ENCODE measurements around the gene ELMO1.
A peak's percentile ranks its signal among the peaks of the same experiment; 100 is the strongest.

The ELMO1 gene

GRCh38 chr7:37408291-37409228 is 40.1 kb downstream of the ELMO1 start:
- intact Hi-C loops (cut with DNase I; ENCODE audit: low total_unique reads), result no loop called here
- no peaks in the 10 kb centered on the region for H3K9me3 ChIP-seq
- H3K27ac ChIP-seq, result no peak overlapping the region
- H3K4me1 ChIP-seq, result peaks cover 0 to 12% (median 4%) of the 10 kb centered on the region in 4 donors
- H3K36me3 ChIP-seq, result no peaks in the 10 kb centered on the region
- H3K4me3 ChIP-seq, result no peak overlapping the region
- H3K27me3 ChIP-seq, result no peaks in the 10 kb centered on the region
- DNase-seq, result no peak
- no peak for TF ChIP-seq CTCF (IDR thresholded peaks at IDR 0.05)

- DNase-seq, result peak; percentile 57 to 80
These were observed 43.0 kb downstream of the ELMO1 start for GRCh38 chr7:37405603-37406122.

GRCh38 chr7:37405128-37405527 is 43.5 kb downstream of the ELMO1 start:
- no peak for DNase-seq
- Histone ChIP-seq H3K36me3 (no peaks in the 10 kb centered on the region), H3K9me3 (no peaks in the 10 kb centered on the region), H3K27ac (no peak overlapping the region), H3K4me1 (peaks cover 0 to 12% (median 4%) of the 10 kb centered on the region in 4 donors), H3K4me3 (no peak overlapping the region), H3K27me3 (no peaks in the 10 kb centered on the region)
- TF ChIP-seq CTCF (IDR thresholded peaks at IDR 0.05), result no peak
- intact Hi-C loops (cut with DNase I; ENCODE audit: low total_unique reads), result no loop called here

More at GRCh38 chr7:37405603-37406122, 43.0 kb downstream of the ELMO1 start:
- no peak for TF ChIP-seq CTCF (IDR thresholded peaks at IDR 0.05)
- intact Hi-C loops (cut with DNase I; ENCODE audit: low total_unique reads), result no loop called here
- Histone ChIP-seq H3K27me3 (no peaks in the 10 kb centered on the region), H3K4me1 (peaks cover 0 to 12% (median 4%) of the 10 kb centered on the region in 4 donors), H3K27ac (no peak overlapping the region), H3K4me3 (no peak overlapping the region), H3K36me3 (no peaks in the 10 kb centered on the region), H3K9me3 (no peaks in the 10 kb centered on the region)

GRCh38 chr7:37399876-37400421 is 48.7 kb downstream of the ELMO1 start:
- Histone ChIP-seq H3K4me1 (no peaks in the 10 kb centered on the region), H3K4me3 (no peak overlapping the region), H3K27ac (no peak overlapping the region), H3K9me3 (no peaks in the 10 kb centered on the region), H3K36me3 (no peaks in the 10 kb centered on the region), H3K27me3 (no peaks in the 10 kb centered on the region)
- intact Hi-C loops (cut with DNase I; ENCODE audit: low total_unique reads), result no loop called here
- TF ChIP-seq CTCF (IDR thresholded peaks at IDR 0.05), result no peak
- DNase-seq, result no peak

- no peaks in the 10 kb centered on the region for H3K36me3 ChIP-seq
- no peaks in the 10 kb centered on the region for H3K27me3 ChIP-seq
- no peaks in the 10 kb centered on the region for H3K4me1 ChIP-seq
- H3K27ac ChIP-seq, result no peak overlapping the region
- intact Hi-C loops (cut with DNase I; ENCODE audit: low total_unique reads), result no loop called here
- no peak overlapping the region for H3K4me3 ChIP-seq
- no peaks in the 10 kb centered on the region for H3K9me3 ChIP-seq
- no peak for DNase-seq
- no peak for TF ChIP-seq CTCF (IDR thresholded peaks at IDR 0.05)
These were observed 50.3 kb downstream of the ELMO1 start for GRCh38 chr7:37398403-37398802.

Data from tibial artery (tissue), 4 donors.